ENCODE data around the gene HPDL. TPM values are rescaled to one million over a fixed set of nuclear protein-coding genes. Genes with fewer than 3 reads are reported as not detected.
A peak's percentile ranks its signal among the peaks of the same experiment; 100 is the strongest.

Gene HPDL
- total and polyA plus RNA-seq, 10 of the 15 experiments (the other 5 are each of a cell fraction or from before 2014, with no cell fraction given), result 1.3 to 75.5 (median 31.8) TPM

DNA sequence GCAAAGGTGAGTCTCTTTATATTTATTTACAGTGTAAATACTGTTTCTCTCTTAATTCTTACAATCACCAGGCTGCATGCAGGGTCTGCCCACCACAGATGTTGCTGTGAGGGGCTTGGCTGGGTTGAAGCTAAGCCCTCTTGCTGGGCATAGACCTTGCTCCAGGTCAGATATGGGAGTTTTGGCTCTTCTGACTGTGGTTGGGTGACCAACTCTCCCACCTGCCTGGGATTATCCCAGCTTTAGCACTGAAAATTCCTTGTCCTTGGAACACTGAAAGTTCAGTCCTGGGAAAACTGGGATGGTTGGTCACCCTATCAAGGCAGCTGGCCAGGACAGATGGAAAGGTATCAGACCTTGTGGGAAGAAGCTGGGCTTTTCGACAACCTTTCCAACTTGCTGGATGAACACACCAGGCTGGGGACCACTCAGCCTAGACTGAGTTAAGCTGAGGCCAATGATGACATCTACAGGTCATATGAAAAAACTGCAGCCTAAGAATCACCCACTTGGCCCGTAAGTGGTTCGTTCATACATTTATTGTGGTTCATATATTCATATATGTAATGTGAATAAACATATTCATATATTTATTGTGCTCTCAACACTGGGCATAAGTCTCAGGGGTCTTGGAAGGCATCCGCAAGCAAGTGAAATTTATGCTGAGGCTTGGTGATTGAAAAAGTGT is 26.6 kb upstream of the HPDL start:
- Histone ChIP-seq H3K79me2 (ENCODE audit: control insufficient read depth, insufficient read depth, low read length) (peaks cover 7% of the 10 kb centered on the region), H3K9me3 (replicated peaks; ENCODE audit: control insufficient read depth, insufficient read depth, low read length) (no peaks in the 10 kb centered on the region), H3K9ac (ENCODE audit: control insufficient read depth, insufficient read depth, low read length) (no peak overlapping the region), H3K4me1 (ENCODE audit: control insufficient read depth, insufficient read depth, low read length) (peaks cover 2% of the 10 kb centered on the region), H3K4me2 (ENCODE audit: control insufficient read depth, insufficient read depth) (no peak overlapping the region), H4K20me1 (ENCODE audit: control insufficient read depth, insufficient read depth) (no peaks in the 10 kb centered on the region), H3K27me3 (replicated peaks in 1 of 2; ENCODE audit: control insufficient read depth in 2 of 2, insufficient read depth in 2 of 2, low read length in 1 of 2) (no peaks in the 10 kb centered on the region), H3K27ac (ENCODE audit: control insufficient read depth, insufficient read depth) (no peak overlapping the region), H3K4me3 (no peak overlapping the region), H3K36me3 (ENCODE audit: control insufficient read depth in 2 of 2, insufficient read depth in 2 of 2, low read length in 1 of 2) (no peaks in the 10 kb centered on the region), H2AFZ (ENCODE audit: control insufficient read depth, low read depth, low read length) (no peak overlapping the region)
- intact Hi-C loops (cut with micrococcal nuclease; ENCODE audit: unreplicated experiment) (loop anchor here (1.0 to 5.0 kb wide), 5 partner anchors 282 to 573 kb away; no protein-coding TSS in a partner anchor), in situ Hi-C loops (cut with MboI) (loop anchor here (5.0 kb wide), 3 partner anchors 288 to 583 kb away; partner anchors contain the start of genes HECTD3 and UROD)
- ATAC-seq (peak; percentile 19), FAIRE-seq (peak; percentile 97), DNase-seq (ENCODE audit: low read depth, low spot score) (no peak)
- BruUV-seq (replicated peaks), result no TSS peak
- POLR2A ChIA-PET, result interaction anchor here (0.6 to 1.0 kb wide), 3 partner anchors 288 to 1452 kb away, joined by 3 to 6 read pairs (median 4); partner anchors contain the start of gene UROD
- RAD21 ChIA-PET (ENCODE audit: unreplicated experiment), result interaction anchor here (0.9 to 10.1 kb wide), 8 partner anchors 8 to 570 kb away, joined by 3 to 313 read pairs (median 4); partner anchors contain the start of genes HECTD3, MUTYH, PLK3 and RPS8
- SMC1A ChIA-PET (ENCODE audit: uncharacterized antibody, unreplicated experiment), result interaction anchor here (0.6 to 9.2 kb wide), 12 partner anchors 8 to 571 kb away, joined by 3 to 284 read pairs (median 4); partner anchors contain the start of genes HECTD3, MUTYH, TOE1 and UROD
- CTCF ChIA-PET, result interaction anchor here (0.8 to 10.7 kb wide), 21 partner anchors 8 to 579 kb away, joined by 3 to 252 read pairs (median 4); partner anchors contain the start of genes CCDC163, HECTD3, MMACHC and TESK2
- WGBS (ENCODE audit: insufficient coverage, insufficient replicate concordance, low lambda C conversion rate, missing lambda C conversion rate), result 0% methylated on average over 4 of the region's 4 CpGs
- TF ChIP-seq RB1 (IDR thresholded peaks at IDR 0.05; ENCODE audit: borderline replicate concordance) (0 out of 2 replicates have a peak, but pooled peaks have one; percentile 56), GABPA (IDR thresholded peaks at IDR 0.05; ENCODE audit: low read depth) (no peak), ZSCAN29 (IDR thresholded peaks at IDR 0.05) (no peak), IKZF2 (IDR thresholded peaks at IDR 0.05) (0 out of 4 replicates have a peak, but pooled peaks have one; percentile 18 to 24), RAD51 (IDR thresholded peaks at IDR 0.05) (no peak), SMC3 (IDR thresholded peaks at IDR 0.05; ENCODE audit: borderline replicate concordance, low read length) (peak; percentile 81), E4F1 (IDR thresholded peaks at IDR 0.05; ENCODE audit: borderline replicate concordance, partially characterized antibody) (no peak), NR2C2 (IDR thresholded peaks at IDR 0.05; ENCODE audit: borderline replicate concordance, control insufficient read depth, insufficient read length, low read depth) (no peak), YBX1 (IDR thresholded peaks at IDR 0.05) (no peak), BHLHE40 (IDR thresholded peaks at IDR 0.05; ENCODE audit: borderline replicate concordance in 1 of 2, low read depth in 2 of 2, low read length in 1 of 2) (no peak), TCF3 (IDR thresholded peaks at IDR 0.05; ENCODE audit: borderline replicate concordance, insufficient read depth, low read depth, low read length) (no peak), ATF3 (IDR thresholded peaks at IDR 0.05; ENCODE audit: borderline replicate concordance, extremely low read depth, low read depth, low read length) (no peak), SPI1 (IDR thresholded peaks at IDR 0.05; ENCODE audit: borderline replicate concordance, insufficient read depth, low read depth, low read length) (no peak), IKZF1 (conservative IDR thresholded peaks at IDR 0.05) (peak; percentile 47), CTCF (IDR thresholded peaks at IDR 0.05 in 2 of 3, conservative IDR thresholded peaks at IDR 0.05 in 1 of 3; ENCODE audit: control insufficient read depth in 2 of 3, extremely low read depth in 1 of 3, insufficient read depth in 1 of 3, low read depth in 3 of 3, low read length in 3 of 3) (peak; percentile 78 to 83 (median 80)), HSF1 (IDR thresholded peaks at IDR 0.05; ENCODE audit: low read depth, low read length) (no peak)
